ENCODE measurements around the gene CORT. TPM values are rescaled to one million over a fixed set of nuclear protein-coding genes. Genes with fewer than 3 reads are reported as not detected.

Gene CORT
- total and polyA plus RNA-seq, 10 of the 15 experiments (the other 5 are each of a cell fraction or from before 2014, with no cell fraction given), result 0.09 to 0.49 (median 0.23) TPM; not detected in 1

DNA sequence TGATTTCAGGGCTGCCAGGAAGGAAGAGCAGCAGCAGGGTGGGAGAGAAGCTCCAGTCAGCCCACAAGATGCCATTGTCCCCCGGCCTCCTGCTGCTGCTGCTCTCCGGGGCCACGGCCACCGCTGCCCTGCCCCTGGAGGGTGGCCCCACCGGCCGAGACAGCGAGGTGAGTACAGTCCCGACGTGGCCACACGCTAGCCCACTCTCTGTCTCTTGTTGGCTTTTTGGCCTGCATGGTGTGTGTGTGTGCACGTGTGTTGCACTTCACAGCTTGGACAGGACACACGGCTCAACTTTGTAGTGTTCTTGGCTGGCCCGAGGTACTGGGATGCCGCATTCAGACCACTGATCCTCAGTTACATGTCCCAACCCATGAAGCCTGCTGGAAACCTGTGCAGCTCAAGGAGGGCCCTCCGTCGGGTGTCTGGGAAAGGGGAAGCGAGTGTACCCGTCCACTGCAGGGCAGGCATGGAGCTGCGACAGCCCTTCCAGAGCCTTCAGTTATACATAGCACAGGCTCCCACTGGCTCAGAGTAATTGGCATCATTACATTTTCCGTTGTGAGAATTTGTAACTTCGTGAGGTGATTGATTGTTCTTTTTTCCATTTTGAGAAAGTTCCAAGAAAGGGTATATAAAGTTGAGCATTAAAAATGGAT, 454 bp downstream of the CORT start:
- H3K79me2 ChIP-seq (ENCODE audit: control insufficient read depth, insufficient read depth, low read length), result no peaks in the 10 kb centered on the region
- H3K9me3 ChIP-seq (replicated peaks; ENCODE audit: control insufficient read depth, insufficient read depth, low read length), result no peaks in the 10 kb centered on the region; the same call in 2 of the 3 replicates
- no peak overlapping the region for H2AFZ ChIP-seq (ENCODE audit: control insufficient read depth, low read depth, low read length)
- SMC1A ChIA-PET (ENCODE audit: uncharacterized antibody, unreplicated experiment), result no interaction called here
- H3K9ac ChIP-seq (ENCODE audit: control insufficient read depth, insufficient read depth, low read length), result no peak overlapping the region
- no peak for ATAC-seq
- CTCF ChIA-PET, result interaction anchor here (1.1 kb wide), 1 partner anchor 44 kb away, joined by 3 read pairs; no protein-coding TSS in a partner anchor
- BruUV-seq (replicated peaks), result no TSS peak
- DNase-seq (ENCODE audit: low read depth, low spot score), result no peak
- no peak overlapping the region for H3K4me2 ChIP-seq (ENCODE audit: control insufficient read depth, insufficient read depth)
- 91% methylated on average over 21 of the region's 21 CpGs for WGBS (ENCODE audit: insufficient coverage, insufficient replicate concordance, low lambda C conversion rate, missing lambda C conversion rate)
- no peaks in the 10 kb centered on the region for H3K27me3 ChIP-seq (replicated peaks in 1 of 2; ENCODE audit: control insufficient read depth in 2 of 2, insufficient read depth in 2 of 2, low read length in 1 of 2)
- H3K36me3 ChIP-seq (ENCODE audit: control insufficient read depth in 2 of 2, insufficient read depth in 2 of 2, low read length in 1 of 2), result no peaks in the 10 kb centered on the region
- no peak overlapping the region for H3K27ac ChIP-seq (ENCODE audit: control insufficient read depth, insufficient read depth)
- RAD21 ChIA-PET (ENCODE audit: unreplicated experiment), result no interaction called here
- H3K4me3 ChIP-seq, result no peak overlapping the region
- no peaks in the 10 kb centered on the region for H3K4me1 ChIP-seq (ENCODE audit: control insufficient read depth, insufficient read depth, low read length)
- H4K20me1 ChIP-seq (ENCODE audit: control insufficient read depth, insufficient read depth), result no peaks in the 10 kb centered on the region
- in situ Hi-C loops (cut with MboI) (no loop called here), intact Hi-C loops (cut with micrococcal nuclease; ENCODE audit: unreplicated experiment) (no loop called here)
- POLR2A ChIA-PET, result interaction anchor here (0.6 kb wide), 1 partner anchor 38 kb away, joined by 3 read pairs; no protein-coding TSS in a partner anchor
- FAIRE-seq, result no peak
- TF ChIP-seq TCF12 (IDR thresholded peaks at IDR 0.05; ENCODE audit: low read depth, low read length), result no peak
- no peak for TF ChIP-seq CREB1 (IDR thresholded peaks at IDR 0.05; ENCODE audit: low read depth)
- TF ChIP-seq, protein P1, sequence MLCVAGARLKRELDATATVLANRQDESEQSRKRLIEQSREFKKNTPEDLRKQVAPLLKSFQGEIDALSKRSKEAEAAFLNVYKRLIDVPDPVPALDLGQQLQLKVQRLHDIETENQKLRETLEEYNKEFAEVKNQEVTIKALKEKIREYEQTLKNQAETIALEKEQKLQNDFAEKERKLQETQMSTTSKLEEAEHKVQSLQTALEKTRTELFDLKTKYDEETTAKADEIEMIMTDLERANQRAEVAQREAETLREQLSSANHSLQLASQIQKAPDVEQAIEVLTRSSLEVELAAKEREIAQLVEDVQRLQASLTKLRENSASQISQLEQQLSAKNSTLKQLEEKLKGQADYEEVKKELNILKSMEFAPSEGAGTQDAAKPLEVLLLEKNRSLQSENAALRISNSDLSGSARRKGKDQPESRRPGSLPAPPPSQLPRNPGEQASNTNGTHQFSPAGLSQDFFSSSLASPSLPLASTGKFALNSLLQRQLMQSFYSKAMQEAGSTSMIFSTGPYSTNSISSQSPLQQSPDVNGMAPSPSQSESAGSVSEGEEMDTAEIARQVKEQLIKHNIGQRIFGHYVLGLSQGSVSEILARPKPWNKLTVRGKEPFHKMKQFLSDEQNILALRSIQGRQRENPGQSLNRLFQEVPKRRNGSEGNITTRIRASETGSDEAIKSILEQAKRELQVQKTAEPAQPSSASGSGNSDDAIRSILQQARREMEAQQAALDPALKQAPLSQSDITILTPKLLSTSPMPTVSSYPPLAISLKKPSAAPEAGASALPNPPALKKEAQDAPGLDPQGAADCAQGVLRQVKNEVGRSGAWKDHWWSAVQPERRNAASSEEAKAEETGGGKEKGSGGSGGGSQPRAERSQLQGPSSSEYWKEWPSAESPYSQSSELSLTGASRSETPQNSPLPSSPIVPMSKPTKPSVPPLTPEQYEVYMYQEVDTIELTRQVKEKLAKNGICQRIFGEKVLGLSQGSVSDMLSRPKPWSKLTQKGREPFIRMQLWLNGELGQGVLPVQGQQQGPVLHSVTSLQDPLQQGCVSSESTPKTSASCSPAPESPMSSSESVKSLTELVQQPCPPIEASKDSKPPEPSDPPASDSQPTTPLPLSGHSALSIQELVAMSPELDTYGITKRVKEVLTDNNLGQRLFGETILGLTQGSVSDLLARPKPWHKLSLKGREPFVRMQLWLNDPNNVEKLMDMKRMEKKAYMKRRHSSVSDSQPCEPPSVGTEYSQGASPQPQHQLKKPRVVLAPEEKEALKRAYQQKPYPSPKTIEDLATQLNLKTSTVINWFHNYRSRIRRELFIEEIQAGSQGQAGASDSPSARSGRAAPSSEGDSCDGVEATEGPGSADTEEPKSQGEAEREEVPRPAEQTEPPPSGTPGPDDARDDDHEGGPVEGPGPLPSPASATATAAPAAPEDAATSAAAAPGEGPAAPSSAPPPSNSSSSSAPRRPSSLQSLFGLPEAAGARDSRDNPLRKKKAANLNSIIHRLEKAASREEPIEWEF (IDR thresholded peaks at IDR 0.05; ENCODE audit: insufficient replicate concordance, low read depth, low read length), result no peak
- TF ChIP-seq, protein P2, sequence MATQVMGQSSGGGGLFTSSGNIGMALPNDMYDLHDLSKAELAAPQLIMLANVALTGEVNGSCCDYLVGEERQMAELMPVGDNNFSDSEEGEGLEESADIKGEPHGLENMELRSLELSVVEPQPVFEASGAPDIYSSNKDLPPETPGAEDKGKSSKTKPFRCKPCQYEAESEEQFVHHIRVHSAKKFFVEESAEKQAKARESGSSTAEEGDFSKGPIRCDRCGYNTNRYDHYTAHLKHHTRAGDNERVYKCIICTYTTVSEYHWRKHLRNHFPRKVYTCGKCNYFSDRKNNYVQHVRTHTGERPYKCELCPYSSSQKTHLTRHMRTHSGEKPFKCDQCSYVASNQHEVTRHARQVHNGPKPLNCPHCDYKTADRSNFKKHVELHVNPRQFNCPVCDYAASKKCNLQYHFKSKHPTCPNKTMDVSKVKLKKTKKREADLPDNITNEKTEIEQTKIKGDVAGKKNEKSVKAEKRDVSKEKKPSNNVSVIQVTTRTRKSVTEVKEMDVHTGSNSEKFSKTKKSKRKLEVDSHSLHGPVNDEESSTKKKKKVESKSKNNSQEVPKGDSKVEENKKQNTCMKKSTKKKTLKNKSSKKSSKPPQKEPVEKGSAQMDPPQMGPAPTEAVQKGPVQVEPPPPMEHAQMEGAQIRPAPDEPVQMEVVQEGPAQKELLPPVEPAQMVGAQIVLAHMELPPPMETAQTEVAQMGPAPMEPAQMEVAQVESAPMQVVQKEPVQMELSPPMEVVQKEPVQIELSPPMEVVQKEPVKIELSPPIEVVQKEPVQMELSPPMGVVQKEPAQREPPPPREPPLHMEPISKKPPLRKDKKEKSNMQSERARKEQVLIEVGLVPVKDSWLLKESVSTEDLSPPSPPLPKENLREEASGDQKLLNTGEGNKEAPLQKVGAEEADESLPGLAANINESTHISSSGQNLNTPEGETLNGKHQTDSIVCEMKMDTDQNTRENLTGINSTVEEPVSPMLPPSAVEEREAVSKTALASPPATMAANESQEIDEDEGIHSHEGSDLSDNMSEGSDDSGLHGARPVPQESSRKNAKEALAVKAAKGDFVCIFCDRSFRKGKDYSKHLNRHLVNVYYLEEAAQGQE (IDR thresholded peaks at IDR 0.05; ENCODE audit: low read depth, low read length), result no peak
- no peak for TF ChIP-seq JUNB (IDR thresholded peaks at IDR 0.05)
- no peak for TF ChIP-seq ZSCAN29 (IDR thresholded peaks at IDR 0.05)
- no peak for TF ChIP-seq CBX3 (IDR thresholded peaks at IDR 0.05; ENCODE audit: borderline replicate concordance, low read depth)
- no peak for TF ChIP-seq ZNF622 (IDR thresholded peaks at IDR 0.05)
- no peak for TF ChIP-seq ZZZ3 (IDR thresholded peaks at IDR 0.05; ENCODE audit: control insufficient read depth, insufficient read length, low read depth)
- TF ChIP-seq TCF3 (IDR thresholded peaks at IDR 0.05; ENCODE audit: borderline replicate concordance, insufficient read depth, low read depth, low read length), result no peak
- TF ChIP-seq MXI1 (IDR thresholded peaks at IDR 0.05; ENCODE audit: low read depth, low read length), result no peak
- TF ChIP-seq, protein P3, sequence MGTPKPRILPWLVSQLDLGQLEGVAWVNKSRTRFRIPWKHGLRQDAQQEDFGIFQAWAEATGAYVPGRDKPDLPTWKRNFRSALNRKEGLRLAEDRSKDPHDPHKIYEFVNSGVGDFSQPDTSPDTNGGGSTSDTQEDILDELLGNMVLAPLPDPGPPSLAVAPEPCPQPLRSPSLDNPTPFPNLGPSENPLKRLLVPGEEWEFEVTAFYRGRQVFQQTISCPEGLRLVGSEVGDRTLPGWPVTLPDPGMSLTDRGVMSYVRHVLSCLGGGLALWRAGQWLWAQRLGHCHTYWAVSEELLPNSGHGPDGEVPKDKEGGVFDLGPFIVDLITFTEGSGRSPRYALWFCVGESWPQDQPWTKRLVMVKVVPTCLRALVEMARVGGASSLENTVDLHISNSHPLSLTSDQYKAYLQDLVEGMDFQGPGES (IDR thresholded peaks at IDR 0.05), result no peak
- TF ChIP-seq EZH2 (IDR thresholded peaks at IDR 0.05; ENCODE audit: borderline replicate concordance, control insufficient read depth, low read depth, low read length), result no peak
